ENCODE results near the gene NRL.

DNA sequence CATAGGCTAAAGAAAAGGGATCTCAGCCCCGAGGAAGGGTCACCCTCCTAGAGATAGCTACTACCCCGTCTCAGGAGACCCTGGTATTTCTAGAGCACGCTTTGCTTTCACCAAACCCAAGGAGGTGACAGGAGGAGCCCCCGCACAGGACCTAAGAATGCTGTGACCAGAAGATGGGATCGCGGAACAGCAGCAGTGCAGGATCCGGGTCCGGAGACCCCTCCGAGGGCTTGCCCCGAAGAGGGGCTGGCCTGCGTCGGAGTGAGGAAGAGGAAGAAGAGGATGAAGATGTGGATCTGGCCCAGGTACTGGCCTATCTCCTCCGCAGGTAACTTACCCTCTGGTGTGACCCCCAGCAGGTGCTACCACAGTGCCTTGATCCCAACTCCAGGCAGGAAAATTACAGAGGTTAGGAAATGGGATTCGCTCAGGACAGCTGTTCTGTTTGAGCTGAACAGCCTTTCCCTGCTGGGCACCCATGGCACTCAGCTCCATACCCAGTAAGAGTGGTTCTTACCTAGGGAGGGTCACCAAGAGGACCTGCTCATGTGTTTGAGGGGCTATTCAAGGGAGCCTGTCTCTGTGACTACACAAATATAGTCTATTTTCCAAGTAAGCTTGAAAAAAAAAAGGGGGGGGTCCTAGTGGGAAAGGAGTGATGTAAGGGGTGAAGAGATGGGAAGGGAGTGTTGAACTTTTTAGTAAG is 826 bp upstream of the NRL start:
- TF ChIP-seq, protein P1, sequence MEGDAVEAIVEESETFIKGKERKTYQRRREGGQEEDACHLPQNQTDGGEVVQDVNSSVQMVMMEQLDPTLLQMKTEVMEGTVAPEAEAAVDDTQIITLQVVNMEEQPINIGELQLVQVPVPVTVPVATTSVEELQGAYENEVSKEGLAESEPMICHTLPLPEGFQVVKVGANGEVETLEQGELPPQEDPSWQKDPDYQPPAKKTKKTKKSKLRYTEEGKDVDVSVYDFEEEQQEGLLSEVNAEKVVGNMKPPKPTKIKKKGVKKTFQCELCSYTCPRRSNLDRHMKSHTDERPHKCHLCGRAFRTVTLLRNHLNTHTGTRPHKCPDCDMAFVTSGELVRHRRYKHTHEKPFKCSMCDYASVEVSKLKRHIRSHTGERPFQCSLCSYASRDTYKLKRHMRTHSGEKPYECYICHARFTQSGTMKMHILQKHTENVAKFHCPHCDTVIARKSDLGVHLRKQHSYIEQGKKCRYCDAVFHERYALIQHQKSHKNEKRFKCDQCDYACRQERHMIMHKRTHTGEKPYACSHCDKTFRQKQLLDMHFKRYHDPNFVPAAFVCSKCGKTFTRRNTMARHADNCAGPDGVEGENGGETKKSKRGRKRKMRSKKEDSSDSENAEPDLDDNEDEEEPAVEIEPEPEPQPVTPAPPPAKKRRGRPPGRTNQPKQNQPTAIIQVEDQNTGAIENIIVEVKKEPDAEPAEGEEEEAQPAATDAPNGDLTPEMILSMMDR (IDR thresholded peaks at IDR 0.05): no peak
- no peak for TF ChIP-seq POLR2A (IDR thresholded peaks at IDR 0.05)
